Erythroblast (primary cell): ENCODE data around the gene SLC45A1.

Experiments used
- DNase-seq, 2 experiments: peaks; one replicate each; lab custom pipeline; 2025; lab: John Stamatoyannopoulos, UW
- GATA1 ChIP-seq: IDR thresholded peaks from 2 replicates; pipeline ENCODE4 v1.6.1; 2011; ENCODE audit warnings: low read depth, mild to moderate bottlenecking, control low read depth, low read length, moderate library complexity
- POLR2A ChIP-seq: IDR thresholded peaks from 2 replicates; pipeline ENCODE4 v1.6.1; 2011; ENCODE audit warnings: mild to moderate bottlenecking, low read length

The SLC45A1 gene

GRCh38 chr1:8315573-8316475 lies 2.1 kb upstream of the SLC45A1 start:
- no peak for TF ChIP-seq GATA1
- DNase-seq = no peak

GRCh38 chr1:8318436-8318835 lies 522 bp downstream of the SLC45A1 start:
- TF ChIP-seq POLR2A (no peak), GATA1 (no peak)
- no peak for DNase-seq

GRCh38 chr1:8321612-8322011 lies 3.7 kb downstream of the SLC45A1 start:
- no peak for TF ChIP-seq GATA1
- no peak for TF ChIP-seq POLR2A
- no peak for DNase-seq

GRCh38 chr1:8323706-8324105 lies 5.8 kb downstream of the SLC45A1 start:
- DNase-seq = no peak
- TF ChIP-seq GATA1 (no peak), POLR2A (no peak)

GRCh38 chr1:8324176-8324810 lies 6.4 kb downstream of the SLC45A1 start:
- TF ChIP-seq GATA1 (no peak), POLR2A (no peak)
- DNase-seq = no peak

GRCh38 chr1:8325771-8326170 lies 7.9 kb downstream of the SLC45A1 start:
- TF ChIP-seq GATA1 = no peak
- TF ChIP-seq POLR2A = no peak
- no peak for DNase-seq

GRCh38 chr1:8326265-8326664 lies 8.4 kb downstream of the SLC45A1 start:
- no peak for DNase-seq
- TF ChIP-seq POLR2A (no peak), GATA1 (no peak)

- DNase-seq = no peak
- TF ChIP-seq POLR2A (no peak), GATA1 (no peak)
Observed at GRCh38 chr1:8328271-8328670, 10.4 kb downstream of the SLC45A1 start.

- TF ChIP-seq POLR2A = no peak
- no peak for TF ChIP-seq GATA1
- DNase-seq = no peak
Observed at GRCh38 chr1:8329439-8329838, 11.5 kb downstream of the SLC45A1 start.

- DNase-seq = no peak
- no peak for TF ChIP-seq POLR2A
- TF ChIP-seq GATA1 = no peak
Observed at GRCh38 chr1:8329858-8330257, 11.9 kb downstream of the SLC45A1 start.

- DNase-seq = no peak
- TF ChIP-seq POLR2A = no peak
- TF ChIP-seq GATA1 = no peak
Observed at GRCh38 chr1:8330271-8331125, 12.6 kb downstream of the SLC45A1 start.

- DNase-seq = no peak
- TF ChIP-seq GATA1 (no peak), POLR2A (no peak)
Observed at GRCh38 chr1:8332806-8333205, 14.9 kb downstream of the SLC45A1 start.

- no peak for DNase-seq
- no peak for TF ChIP-seq GATA1
- TF ChIP-seq POLR2A = no peak
Observed at GRCh38 chr1:8333246-8333987, 15.5 kb downstream of the SLC45A1 start.
